GM12864 (cell line): Measurements from ENCODE around the gene SAA4.
A peak's percentile ranks its signal among the peaks of the same experiment; 100 is the strongest.
"Not testable (repeated sequence)": the region's sequence is repeated elsewhere in the genome, so short reads cannot be mapped to it uniquely, and the experiment has no call there.

Experiments
- DNase-seq: peaks from one replicate; pipeline ENCODE4 v3.0.0-alpha.2; 2011; ENCODE audit warnings: low read depth
- H3K4me3 ChIP-seq: 2 replicates; pipeline ENCODE4 v1.5.1; 2011; ENCODE audit warnings: mild to moderate bottlenecking, low read depth, low read length, control low read depth
- CTCF ChIP-seq: IDR thresholded peaks from 2 replicates; pipeline ENCODE4 v1.5.1; 2011; ENCODE audit warnings: low read depth, mild to moderate bottlenecking, moderate library complexity, low read length, control low read depth, inconsistent platforms; ENCODE audit errors: missing control alignments

Gene SAA4

GRCh38 chr11:18259259-18259658 is 22.7 kb upstream of the SAA4 start:
- no peak overlapping the region for H3K4me3 ChIP-seq

DNA sequence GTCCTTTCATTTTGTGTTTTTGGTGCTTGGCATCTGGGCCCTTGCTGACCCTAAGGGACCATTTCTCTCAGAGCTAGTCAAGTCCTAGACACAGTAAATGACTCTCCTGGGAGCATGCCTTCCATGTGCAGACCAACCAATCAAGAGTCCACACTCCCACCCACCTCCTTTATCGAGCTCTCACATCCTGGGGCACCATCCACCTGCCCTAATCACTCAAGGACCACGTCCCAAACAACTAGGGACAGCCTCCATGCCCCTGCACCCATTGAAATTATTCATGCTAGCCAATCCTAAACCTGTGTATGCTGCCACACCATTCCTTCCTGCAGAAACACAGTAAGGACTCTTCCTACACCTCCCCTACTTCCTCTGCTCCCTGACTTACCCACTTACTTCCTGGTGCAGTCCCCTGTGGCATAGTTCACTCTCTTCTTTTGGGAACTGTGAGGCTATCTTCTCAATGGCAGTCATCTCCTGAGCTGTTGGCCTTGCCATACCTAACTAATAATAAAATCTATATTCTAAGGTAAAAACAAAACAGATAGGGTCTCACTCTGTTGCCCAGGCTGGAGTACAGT is 18.3 kb upstream of the SAA4 start:
- no peak for DNase-seq
- TF ChIP-seq CTCF, result no peak
- H3K4me3 ChIP-seq, result no peak overlapping the region

More at GRCh38 chr11:18259259-18259658, 22.7 kb upstream of the SAA4 start:
- TF ChIP-seq CTCF, result no peak
- DNase-seq, result no peak

DNA sequence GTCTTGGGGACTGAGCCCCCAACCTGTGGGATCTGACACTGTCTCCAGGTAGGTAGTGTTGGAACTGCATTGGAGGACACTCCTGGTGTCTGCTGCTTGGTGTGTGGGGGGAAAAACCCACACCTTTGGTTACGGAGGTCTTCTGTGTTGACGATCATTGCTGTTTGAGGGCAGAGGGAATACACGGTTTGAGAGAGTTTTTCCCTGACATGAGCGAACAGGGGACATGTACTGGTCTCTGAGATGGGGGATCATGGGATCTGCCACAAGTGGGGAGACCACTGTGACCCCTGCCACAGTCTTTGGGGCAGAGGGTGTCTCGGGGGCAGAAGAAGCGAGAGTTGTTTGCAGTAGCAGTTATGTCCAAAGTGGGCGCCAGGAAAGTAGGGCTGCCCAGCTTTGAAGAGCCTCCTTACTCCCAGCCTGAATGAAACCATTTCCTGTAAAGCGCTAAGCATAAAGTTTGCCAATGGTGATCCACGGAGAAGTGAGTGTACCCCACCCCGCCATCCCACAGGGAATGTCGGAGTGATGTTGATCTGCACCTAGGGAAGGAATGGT is 17.3 kb upstream of the SAA4 start:
- no peak overlapping the region for H3K4me3 ChIP-seq
- no peak for TF ChIP-seq CTCF
- no peak for DNase-seq

- no peak for TF ChIP-seq CTCF
- DNase-seq, result no peak
- no peak overlapping the region for H3K4me3 ChIP-seq
Measured at GRCh38 chr11:18253233-18253632, 16.6 kb upstream of the SAA4 start.

DNA sequence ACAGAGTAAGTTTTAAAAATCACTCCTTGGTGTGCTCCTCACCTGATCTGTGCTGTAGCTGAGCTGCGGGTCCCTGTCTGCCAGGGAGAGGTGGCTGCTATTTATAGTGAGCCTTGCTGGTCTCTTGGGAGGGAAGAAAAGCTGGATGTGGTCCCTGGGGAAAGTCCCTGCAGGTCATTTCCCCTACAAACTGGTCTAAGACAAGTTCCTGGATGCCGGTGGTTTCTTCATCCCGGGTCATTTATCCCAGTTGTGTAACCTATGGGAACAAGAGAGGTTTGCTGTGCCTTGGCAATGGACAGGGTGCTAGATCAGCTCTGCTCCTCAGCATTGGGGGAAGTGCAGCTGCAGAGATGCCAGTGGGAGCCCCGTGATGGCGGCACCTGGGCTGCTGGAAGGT is 12.0 kb upstream of the SAA4 start, which contains the start of gene SAA2:
SAA2 (minus strand) TSS at position 108 of the 400 bp plus-strand sequence. CDS start 657 bp downstream, outside the sequence.
- TF ChIP-seq CTCF, result no peak
- DNase-seq, result no peak
- no peak within 1 kb of the TSS for H3K4me3 ChIP-seq

GRCh38 chr11:18247191-18247581 is 10.6 kb upstream of the SAA4 start:
- DNase-seq, H3K4me3 ChIP-seq: not testable (repeated sequence)

DNA sequence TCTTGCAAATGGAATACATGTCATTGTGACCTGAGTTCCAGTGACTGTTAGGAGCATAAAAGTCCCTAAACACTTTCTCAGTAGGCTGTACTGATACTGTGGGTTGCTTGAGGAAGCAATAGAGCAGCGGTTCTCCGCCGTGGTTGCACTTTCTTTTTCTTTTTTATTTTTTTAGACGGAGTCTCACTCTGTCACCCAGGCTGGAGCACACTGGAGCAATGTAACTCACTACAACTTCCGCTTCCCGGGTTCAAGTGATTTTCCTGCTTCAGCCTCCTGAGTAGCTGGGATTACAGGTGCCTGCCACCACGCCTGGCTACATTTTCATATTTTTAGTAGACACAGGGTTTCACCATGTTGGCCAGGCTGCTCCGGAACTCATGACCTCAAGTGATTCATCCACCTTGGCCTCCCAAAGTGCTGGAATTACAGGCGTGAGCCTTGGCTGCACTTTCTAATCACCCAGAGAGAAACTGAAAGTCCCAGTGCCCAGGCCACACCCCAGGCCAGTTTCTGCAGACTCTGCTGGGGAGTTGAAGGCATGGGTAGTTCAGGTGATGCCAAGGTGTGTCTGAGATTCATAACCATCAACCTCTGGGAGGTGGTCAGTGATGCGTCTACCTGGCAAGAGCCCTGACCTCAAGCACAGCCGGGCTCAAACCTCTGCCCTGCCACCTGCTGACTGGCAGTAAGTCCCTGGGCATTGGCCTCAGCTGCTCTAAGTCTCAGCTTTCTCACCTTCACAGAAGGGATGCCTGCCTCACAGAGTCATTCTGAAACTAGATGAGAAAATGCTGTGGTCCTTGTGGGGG is 10.0 kb upstream of the SAA4 start:
- peak; percentile 67 for DNase-seq
- H3K4me3 ChIP-seq, result peak overlapping the region; percentile 33

- DNase-seq, result no peak
- no peak for TF ChIP-seq CTCF
- H3K4me3 ChIP-seq, result no peak overlapping the region
Measured at GRCh38 chr11:18245396-18245795, 8.8 kb upstream of the SAA4 start.
